Measurements from ENCODE around the gene WHRN.
A peak's percentile ranks its signal among the peaks of the same experiment; 100 is the strongest.

Gene WHRN

DNA sequence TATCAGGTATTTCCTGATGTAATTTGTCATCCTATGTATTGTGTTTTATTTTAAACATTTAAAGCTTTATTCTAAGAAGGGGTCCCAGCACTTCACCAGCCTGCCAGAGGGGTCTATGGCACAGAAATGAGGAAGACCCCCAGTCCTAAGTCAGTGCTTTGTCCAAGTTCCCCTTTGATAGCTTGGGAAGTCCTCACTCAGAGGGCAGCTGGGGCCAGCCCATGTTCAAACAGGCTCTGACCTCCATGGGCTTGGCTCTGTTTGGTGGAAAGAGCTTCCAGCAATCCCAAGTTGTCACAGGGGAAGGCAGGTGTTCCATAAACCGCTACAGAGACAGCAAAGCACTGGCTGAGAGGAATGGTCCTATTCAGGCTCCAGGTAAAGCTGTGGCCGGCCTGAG, 90.9 kb downstream of the WHRN start:
- DNase-seq = no peak

GRCh38 chr9:114413861-114414301, 91.4 kb downstream of the WHRN start:
- DNase-seq = no peak

DNA sequence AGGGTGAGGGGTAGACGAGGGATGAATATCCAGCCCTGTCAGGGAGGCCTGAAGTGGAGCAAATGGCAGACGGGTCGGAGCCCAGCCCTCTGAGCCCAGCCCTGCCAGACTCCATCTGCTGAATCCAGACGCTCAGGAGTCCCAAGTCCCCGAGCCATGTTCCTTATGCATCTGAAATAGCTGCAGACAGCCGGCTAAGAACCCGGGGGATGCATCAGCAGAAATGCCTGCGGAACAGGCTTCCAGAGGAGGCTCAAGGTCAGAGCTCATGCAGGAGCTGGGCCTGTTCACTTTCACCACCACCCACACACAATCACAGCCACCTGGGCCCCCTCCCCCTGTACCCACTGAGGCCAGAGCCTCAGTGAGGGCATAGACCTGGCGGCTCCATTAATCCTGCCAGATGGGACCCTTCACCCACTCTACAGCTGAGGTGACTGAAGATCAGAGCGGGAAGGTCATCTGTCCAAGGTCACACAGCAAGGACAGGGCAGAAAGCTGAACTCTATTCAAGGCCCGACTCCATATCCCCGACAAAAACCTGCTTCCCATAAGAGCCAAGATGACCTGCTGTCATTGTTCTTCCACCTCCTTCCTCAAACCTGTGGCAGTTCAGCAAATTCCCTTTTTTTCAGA, 93.1 kb downstream of the WHRN start:
- DNase-seq = no peak

GRCh38 chr9:114411452-114411851, 93.8 kb downstream of the WHRN start:
- DNase-seq = no peak

DNA sequence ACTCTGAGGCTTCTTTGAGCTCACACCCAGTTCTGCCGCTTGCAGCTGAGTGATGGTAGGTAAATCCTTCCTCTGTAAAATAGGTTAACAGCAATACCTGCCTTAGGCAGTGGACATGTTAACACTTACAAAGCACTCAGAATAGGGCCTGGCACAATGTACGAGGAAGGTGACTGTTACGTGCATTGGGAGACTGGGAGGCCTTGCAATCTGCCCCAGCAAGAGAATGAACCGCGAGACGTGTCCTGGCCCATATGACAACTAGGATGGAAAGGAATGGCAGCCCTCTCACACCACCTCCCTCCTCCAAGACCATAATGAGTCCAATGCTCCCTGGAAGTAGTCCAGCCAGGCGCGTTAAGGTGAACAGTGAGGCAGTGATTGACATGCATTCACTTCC, 94.4 kb downstream of the WHRN start:
- DNase-seq = no peak

DNA sequence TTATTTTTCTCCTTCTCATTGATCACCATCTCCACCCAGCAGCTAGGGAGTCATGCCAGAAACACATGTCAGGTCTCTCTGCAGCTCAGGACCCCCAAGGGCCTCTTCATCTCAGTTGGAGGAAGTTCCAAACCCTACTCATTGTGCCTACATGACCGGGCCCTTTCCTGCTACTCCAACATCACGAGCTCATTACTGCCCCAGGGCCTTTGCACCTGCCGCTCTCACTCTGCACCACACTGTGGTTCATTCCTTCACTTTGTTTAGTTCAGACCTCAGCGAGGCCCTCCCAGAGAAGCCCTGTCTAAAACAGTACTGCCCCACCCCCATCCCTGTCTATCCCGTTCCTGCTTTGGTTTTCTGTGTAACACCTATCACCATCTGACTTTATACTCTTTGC, 95.4 kb downstream of the WHRN start:
- DNase-seq = no peak

GRCh38 chr9:114409103-114409780, 96.0 kb downstream of the WHRN start:
- DNase-seq = no peak

GRCh38 chr9:114408645-114409044, 96.6 kb downstream of the WHRN start:
- no peak for DNase-seq

DNA sequence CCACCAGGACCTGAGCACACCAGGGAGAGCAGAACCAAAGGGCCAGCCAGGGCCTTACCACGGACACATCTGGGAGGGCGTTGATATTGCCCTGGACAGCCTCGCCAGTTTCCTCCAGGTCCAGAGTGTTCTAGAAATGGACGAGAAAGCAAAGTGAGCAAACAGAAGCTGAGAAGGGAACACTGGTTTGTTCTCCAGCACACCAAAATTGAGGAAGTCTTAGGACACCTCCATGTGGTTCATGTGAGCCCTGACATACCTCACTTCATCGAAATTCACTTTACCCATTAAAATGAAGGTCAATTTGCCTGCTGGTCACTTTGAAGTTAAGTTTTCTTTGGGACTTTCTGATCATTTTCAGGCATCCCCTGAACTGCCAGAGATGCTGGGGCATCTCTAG, 97.4 kb downstream of the WHRN start:
- DNase-seq = no peak

GRCh38 chr9:114406441-114406840, 98.8 kb downstream of the WHRN start:
- no peak for DNase-seq

DNA sequence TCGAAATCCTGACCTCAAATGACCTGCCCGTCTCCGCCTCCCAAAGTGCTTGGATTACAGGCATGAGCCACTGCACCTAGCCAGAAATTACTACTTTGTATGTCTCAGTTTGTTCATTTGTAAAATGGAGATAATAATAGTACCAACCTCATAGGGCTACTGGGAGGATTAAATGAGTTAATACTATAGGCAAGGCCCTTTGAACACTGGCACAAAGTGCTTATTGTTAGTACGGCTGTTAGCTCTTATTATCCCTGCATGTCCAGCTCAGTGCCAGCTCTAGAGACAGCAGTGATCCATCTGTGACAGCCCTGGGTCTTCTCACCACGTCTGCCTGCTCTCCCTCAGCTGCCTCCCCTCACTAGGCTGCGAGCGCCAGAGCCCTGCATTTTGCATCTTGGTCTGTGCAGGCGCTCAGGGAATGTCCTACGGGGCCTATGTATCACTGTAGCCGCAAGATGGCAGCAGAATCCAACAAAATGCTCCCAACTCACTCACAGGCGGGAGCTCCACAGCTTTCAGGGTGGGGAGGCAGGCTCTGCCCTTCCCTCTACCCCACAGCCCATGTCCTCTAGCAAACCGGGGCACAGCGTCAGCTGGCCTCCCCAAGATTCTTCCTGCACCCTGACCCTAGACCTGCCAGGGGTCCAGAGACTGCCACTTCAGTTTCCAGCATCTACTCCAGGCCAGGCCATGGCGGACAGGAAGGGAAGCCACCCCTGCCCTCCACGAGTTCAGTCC, 99.8 kb downstream of the WHRN start:
- peak; percentile 39 for DNase-seq

- no peak for DNase-seq
These were observed 100.7 kb downstream of the WHRN start for GRCh38 chr9:114404531-114404930.

- DNase-seq = no peak
These were observed 102.0 kb downstream of the WHRN start for GRCh38 chr9:114403153-114403756.

- DNase-seq = no peak
These were observed 103.9 kb downstream of the WHRN start for GRCh38 chr9:114401344-114401743.

DNA sequence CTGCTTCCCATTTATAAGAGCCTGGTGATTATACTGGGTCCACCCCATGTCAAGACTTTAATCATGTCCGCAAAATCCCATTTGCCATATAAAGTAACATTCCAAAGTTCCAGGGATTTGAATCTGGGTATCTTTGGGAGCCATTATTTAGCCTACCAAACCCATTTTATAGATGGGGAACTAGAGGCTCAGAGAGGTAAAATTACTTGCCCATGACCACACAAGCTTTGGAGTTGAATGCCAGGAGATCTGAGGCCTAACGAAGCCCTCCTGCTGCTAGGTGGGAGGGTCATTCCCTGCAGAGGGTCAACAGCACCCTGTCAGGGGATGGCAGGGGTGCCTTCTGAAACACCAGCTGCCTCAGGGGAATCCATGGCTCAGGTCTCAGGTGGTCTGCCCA, 104.5 kb downstream of the WHRN start:
- DNase-seq = no peak

DNA sequence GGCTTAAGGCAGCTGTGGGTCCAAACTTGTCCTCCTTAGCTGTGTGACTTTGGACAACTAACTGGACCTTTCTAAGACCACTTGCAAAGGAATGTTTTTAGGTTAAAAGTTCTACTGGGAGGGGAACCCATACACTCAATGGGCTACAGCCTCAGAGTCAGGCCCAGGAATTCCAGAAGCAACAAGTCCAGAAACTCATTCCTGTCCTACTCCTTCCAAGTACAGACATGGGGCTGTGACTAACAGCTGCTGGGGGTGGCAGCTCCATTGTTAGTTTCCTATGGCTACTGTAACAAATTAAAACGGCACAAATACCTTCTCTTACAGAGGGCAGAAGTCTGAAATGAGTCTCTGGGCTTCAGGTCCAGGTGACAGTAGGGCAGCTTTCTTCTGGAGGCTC, 105.1 kb downstream of the WHRN start:
- DNase-seq = no peak

GRCh38 chr9:114399381-114399780, 105.9 kb downstream of the WHRN start:
- no peak for DNase-seq

- DNase-seq = peak; percentile 87
These were observed 107.2 kb downstream of the WHRN start for GRCh38 chr9:114397848-114398605.

- DNase-seq = no peak
These were observed 107.9 kb downstream of the WHRN start for GRCh38 chr9:114397219-114397847.

GRCh38 chr9:114396558-114397218, 108.6 kb downstream of the WHRN start:
- no peak for DNase-seq

- DNase-seq = no peak
These were observed 109.5 kb downstream of the WHRN start for GRCh38 chr9:114395768-114396167.

- no peak for DNase-seq
These were observed 110.0 kb downstream of the WHRN start for GRCh38 chr9:114395334-114395617.

Measured in NCI-H1092 (cell line).